Colonic mucosa (tissue), 4 donors: Measurements from ENCODE around the gene OR2M7. TPM values are rescaled to one million over a fixed set of nuclear protein-coding genes. Genes with fewer than 3 reads are reported as not detected.

Experiments used
- DNase-seq: peaks from one replicate; pipeline ENCODE4 v3.0.0-alpha.2; 2020
- H3K27ac ChIP-seq: fragments of 200-600 bp; one replicate; pipeline ENCODE4 v1.8.0; 2021
- H3K27me3 ChIP-seq: fragments of 200-600 bp; one replicate; pipeline ENCODE4 v1.8.0; 2021
- H3K36me3 ChIP-seq: fragments of 200-600 bp; one replicate; pipeline ENCODE4 v1.8.0; 2021
- H3K4me1 ChIP-seq: fragments of 200-600 bp; one replicate; pipeline ENCODE4 v1.8.0; 2021; ENCODE audit warnings: mild to moderate bottlenecking
- H3K4me3 ChIP-seq: fragments of 200-600 bp; one replicate; pipeline ENCODE4 v1.8.0; 2021
- H3K9ac ChIP-seq, 2 donors: one replicate each; pipeline ENCODE4 v1.7.0; 2013; ENCODE audit warnings: control low read depth in 2 of 2, low read depth in 2 of 2, low read length in 2 of 2
- H3K9me3 ChIP-seq: fragments of 200-600 bp; one replicate; pipeline ENCODE4 v1.8.0; 2021
- intact Hi-C: fragments of 100-400 bp; cut with DNase I; formaldehyde crosslinking; loops from one replicate; pipeline ENCODE4 v1.14.1; 2022
- total RNA-seq, 2 donors: library from RNA; stranded (reverse); fragmentation: NEBNext Ultra II Directional in 1 of 2; extraction: Animal tissue kit (Norgen Biotek cat#: 25700) in 1 of 2; gene quantifications; one replicate each; pipeline ENCODE4 v1.2.1, GENCODE V29; 2021
- TF ChIP-seq, protein P1 (sequence below): fragments of 200-600 bp; IDR thresholded peaks from one replicate; pipeline ENCODE4 v1.8.0; 2022; ENCODE audit warnings: antibody characterized with exemption, mild to moderate bottlenecking
- donor health status: healthy.
- donor health status: DM: no; HTN: no; CAD: no.
- donor health status: DM: no; HTN: no; CAD: no.

OR2M7 gene
- total RNA-seq, 2 donors from 2014 or later = not detected

DNA sequence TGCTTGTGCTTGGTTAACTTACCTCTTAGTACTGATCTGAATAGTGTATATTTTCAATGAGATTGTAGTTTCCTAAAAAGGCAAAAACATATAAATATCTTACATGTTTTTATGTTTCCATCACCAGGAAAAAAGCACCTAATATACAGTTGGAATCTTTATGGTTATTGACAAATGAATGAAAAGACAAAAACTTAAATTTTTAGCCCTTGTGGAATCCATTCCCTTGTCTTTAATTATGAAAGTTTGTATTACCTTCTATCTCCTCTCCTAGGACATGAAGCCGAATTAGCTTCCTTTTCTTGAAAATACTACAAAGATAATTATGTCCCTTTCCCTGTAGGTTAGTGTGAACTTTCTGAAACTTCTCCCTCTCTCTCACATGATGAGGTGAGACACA, 21.0 kb downstream of the OR2M7 start, which contains the start of gene OR2T12:
Gene OR2T12 (minus strand): TSS at position 101 of the 400 bp plus-strand sequence. CDS start 7,846 bp downstream, outside the sequence.
- no peaks in the 10 kb centered on the region for H3K9me3 ChIP-seq
- H3K36me3 ChIP-seq = no peaks in the 10 kb centered on the region
- no peaks in the 10 kb centered on the region for H3K27me3 ChIP-seq
- H3K9ac ChIP-seq = no peak within 1 kb of the TSS
- H3K4me1 ChIP-seq = no peaks in the 10 kb centered on the region
- H3K27ac ChIP-seq = no peak within 1 kb of the TSS
- intact Hi-C loops = no loop called here
- H3K4me3 ChIP-seq = no peak within 1 kb of the TSS
- DNase-seq = no peak
- TF ChIP-seq, protein P1, sequence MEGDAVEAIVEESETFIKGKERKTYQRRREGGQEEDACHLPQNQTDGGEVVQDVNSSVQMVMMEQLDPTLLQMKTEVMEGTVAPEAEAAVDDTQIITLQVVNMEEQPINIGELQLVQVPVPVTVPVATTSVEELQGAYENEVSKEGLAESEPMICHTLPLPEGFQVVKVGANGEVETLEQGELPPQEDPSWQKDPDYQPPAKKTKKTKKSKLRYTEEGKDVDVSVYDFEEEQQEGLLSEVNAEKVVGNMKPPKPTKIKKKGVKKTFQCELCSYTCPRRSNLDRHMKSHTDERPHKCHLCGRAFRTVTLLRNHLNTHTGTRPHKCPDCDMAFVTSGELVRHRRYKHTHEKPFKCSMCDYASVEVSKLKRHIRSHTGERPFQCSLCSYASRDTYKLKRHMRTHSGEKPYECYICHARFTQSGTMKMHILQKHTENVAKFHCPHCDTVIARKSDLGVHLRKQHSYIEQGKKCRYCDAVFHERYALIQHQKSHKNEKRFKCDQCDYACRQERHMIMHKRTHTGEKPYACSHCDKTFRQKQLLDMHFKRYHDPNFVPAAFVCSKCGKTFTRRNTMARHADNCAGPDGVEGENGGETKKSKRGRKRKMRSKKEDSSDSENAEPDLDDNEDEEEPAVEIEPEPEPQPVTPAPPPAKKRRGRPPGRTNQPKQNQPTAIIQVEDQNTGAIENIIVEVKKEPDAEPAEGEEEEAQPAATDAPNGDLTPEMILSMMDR = no peak

DNA sequence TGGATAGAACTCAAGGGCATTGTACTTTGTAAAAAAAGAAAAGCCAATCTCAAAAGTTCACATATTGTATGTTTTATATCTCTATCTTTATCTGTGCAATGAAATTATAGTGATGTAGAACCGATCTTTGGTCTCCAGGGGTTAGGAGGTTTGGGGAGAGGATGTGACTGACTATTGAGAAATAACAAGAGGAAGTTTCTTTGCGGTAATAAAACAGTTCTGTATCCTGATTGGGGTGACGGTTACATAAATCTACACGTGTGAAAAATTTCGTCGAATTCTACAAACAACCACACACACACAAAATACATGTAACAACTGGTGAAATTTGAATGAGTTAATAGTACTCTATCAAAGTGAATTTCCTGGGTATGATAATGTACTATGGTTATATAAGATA, 36.0 kb downstream of the OR2M7 start:
- intact Hi-C loops = no loop called here
- Histone ChIP-seq H3K9me3 (no peaks in the 10 kb centered on the region), H3K4me3 (no peak overlapping the region), H3K4me1 (no peaks in the 10 kb centered on the region), H3K27me3 (no peaks in the 10 kb centered on the region), H3K36me3 (no peaks in the 10 kb centered on the region), H3K9ac (no peak overlapping the region), H3K27ac (no peak overlapping the region)
- TF ChIP-seq, protein P1 = no peak
- no peak for DNase-seq

DNA sequence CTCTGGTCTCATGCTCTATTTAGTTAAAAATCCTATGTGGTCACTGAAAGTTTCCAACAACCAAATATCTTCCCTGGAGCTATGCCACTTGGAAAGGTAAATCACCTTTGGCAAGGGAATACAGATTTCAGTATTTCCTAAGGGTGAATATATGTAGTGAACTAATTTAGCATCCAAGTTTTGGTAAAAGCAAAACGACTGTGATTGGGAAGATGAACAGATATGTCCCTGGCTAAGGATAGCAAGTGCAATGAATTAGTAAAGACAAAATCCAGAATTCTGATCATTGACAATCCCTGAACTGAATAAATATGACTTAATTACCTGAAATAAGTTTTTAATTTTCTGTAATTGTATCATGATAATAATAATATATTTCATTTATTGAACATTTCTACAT, 46.5 kb downstream of the OR2M7 start, which contains the start of gene OR2T33:
Gene OR2T33 (minus strand): TSS at position 101 of the 400 bp plus-strand sequence. CDS start 4,162 bp downstream, outside the sequence.
- TF ChIP-seq, protein P1 = no peak
- H3K9ac ChIP-seq = no peak within 1 kb of the TSS
- no peak within 1 kb of the TSS for H3K4me3 ChIP-seq
- no peaks in the 10 kb centered on the region for H3K4me1 ChIP-seq
- no peak for DNase-seq
- H3K27me3 ChIP-seq = no peaks in the 10 kb centered on the region
- no peaks in the 10 kb centered on the region for H3K9me3 ChIP-seq
- no peaks in the 10 kb centered on the region for H3K36me3 ChIP-seq
- intact Hi-C loops = no loop called here
- no peak within 1 kb of the TSS for H3K27ac ChIP-seq

Other genes with a start within 250 kb of the OR2M7 start
- gene OR2L13, start 229.4 kb downstream of the OR2M7 start, total RNA-seq = not detected
- not detected for gene OR2M5, start 179.4 kb downstream of the OR2M7 start, total RNA-seq
- not detected for gene OR2M2, start 149.7 kb downstream of the OR2M7 start, total RNA-seq
- not detected for gene OR2M3, start 127.3 kb downstream of the OR2M7 start, total RNA-seq
- not detected for gene OR2M4, start 93.2 kb downstream of the OR2M7 start, total RNA-seq
- not detected for gene OR2T33, start 46.6 kb downstream of the OR2M7 start, total RNA-seq
- not detected for gene OR2T12, start 21.1 kb downstream of the OR2M7 start, total RNA-seq
- not detected for gene OR14C36, start 24.2 kb upstream of the OR2M7 start, total RNA-seq
- gene OR2T4, start 37.1 kb upstream of the OR2M7 start, total RNA-seq = not detected
- gene OR2T6, start 51.2 kb upstream of the OR2M7 start, total RNA-seq = not detected
- gene OR2T1, start 78.5 kb upstream of the OR2M7 start, total RNA-seq = not detected
- not detected for gene OR2T2, start 121.1 kb upstream of the OR2M7 start, total RNA-seq
- gene OR2T3, start 148.8 kb upstream of the OR2M7 start, total RNA-seq = not detected
- gene OR2T5, start 164.0 kb upstream of the OR2M7 start, total RNA-seq = not detected
- gene OR2G6, start 183.5 kb upstream of the OR2M7 start, total RNA-seq = not detected
- gene OR2T29, start 238.2 kb upstream of the OR2M7 start, total RNA-seq = not detected